ENCODE measurements around the gene KCNH8.

GRCh38 chr3:19149368-19149767 lies 1.1 kb downstream of the KCNH8 start:
- TF ChIP-seq EZH2phosphoT487 (IDR thresholded peaks at IDR 0.05; ENCODE audit: borderline replicate concordance, low read length) (no peak), CTCF (IDR thresholded peaks at IDR 0.05; ENCODE audit: low read depth, low read length, poor library complexity, severe bottlenecking) (no peak)

Measured in DOHH2 (cell line).